ENCODE data around the gene KCTD17.

DNA sequence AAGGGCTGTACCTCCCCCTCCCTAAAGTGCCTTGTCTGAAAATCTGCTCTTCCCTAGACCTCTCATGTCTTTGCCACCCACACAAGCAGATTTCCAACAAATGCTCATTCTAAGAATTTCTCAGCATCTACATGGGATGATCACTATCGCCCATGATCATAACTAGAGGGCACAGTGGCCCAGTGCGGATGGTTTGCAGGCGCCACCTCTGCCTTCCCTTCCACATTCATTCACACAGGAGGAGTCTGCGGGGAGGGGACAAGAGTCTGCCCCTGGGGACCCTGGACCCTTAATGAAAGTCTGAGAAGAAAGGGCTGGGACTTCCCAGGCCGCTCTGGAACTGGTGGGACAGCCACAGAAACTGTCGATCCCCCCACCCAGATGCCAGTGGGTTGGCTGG is 28.9 kb downstream of the KCTD17 start:
- TF ChIP-seq, protein P1, sequence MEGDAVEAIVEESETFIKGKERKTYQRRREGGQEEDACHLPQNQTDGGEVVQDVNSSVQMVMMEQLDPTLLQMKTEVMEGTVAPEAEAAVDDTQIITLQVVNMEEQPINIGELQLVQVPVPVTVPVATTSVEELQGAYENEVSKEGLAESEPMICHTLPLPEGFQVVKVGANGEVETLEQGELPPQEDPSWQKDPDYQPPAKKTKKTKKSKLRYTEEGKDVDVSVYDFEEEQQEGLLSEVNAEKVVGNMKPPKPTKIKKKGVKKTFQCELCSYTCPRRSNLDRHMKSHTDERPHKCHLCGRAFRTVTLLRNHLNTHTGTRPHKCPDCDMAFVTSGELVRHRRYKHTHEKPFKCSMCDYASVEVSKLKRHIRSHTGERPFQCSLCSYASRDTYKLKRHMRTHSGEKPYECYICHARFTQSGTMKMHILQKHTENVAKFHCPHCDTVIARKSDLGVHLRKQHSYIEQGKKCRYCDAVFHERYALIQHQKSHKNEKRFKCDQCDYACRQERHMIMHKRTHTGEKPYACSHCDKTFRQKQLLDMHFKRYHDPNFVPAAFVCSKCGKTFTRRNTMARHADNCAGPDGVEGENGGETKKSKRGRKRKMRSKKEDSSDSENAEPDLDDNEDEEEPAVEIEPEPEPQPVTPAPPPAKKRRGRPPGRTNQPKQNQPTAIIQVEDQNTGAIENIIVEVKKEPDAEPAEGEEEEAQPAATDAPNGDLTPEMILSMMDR (IDR thresholded peaks at IDR 0.05): no peak
- TF ChIP-seq POLR2A (IDR thresholded peaks at IDR 0.05): no peak
